ENCODE results near the gene COL5A1.
"Not testable (repeated sequence)": the region's sequence is repeated elsewhere in the genome, so short reads cannot be mapped to it uniquely, and the experiment has no call there.

The COL5A1 gene

GRCh38 chr9:134690946-134691694, 49.5 kb downstream of the COL5A1 start:
- no peak for DNase-seq (ENCODE audit: low read depth in 3 of 3)

GRCh38 chr9:134691695-134692572, 50.3 kb downstream of the COL5A1 start:
- no peak for DNase-seq (ENCODE audit: low read depth in 3 of 3)

GRCh38 chr9:134692573-134692860, 50.9 kb downstream of the COL5A1 start:
- DNase-seq (ENCODE audit: low read depth in 3 of 3) = no peak

GRCh38 chr9:134693011-134693410, 51.4 kb downstream of the COL5A1 start:
- no peak for DNase-seq (ENCODE audit: low read depth in 3 of 3)

GRCh38 chr9:134693641-134694367, 52.2 kb downstream of the COL5A1 start:
- DNase-seq (ENCODE audit: low read depth in 3 of 3) = no peak

GRCh38 chr9:134694368-134694665, 52.7 kb downstream of the COL5A1 start:
- no peak for DNase-seq (ENCODE audit: low read depth in 3 of 3)

- DNase-seq (ENCODE audit: low read depth in 3 of 3) = no peak
These were observed 53.1 kb downstream of the COL5A1 start for GRCh38 chr9:134694714-134695113.

GRCh38 chr9:134695144-134695543, 53.5 kb downstream of the COL5A1 start:
- DNase-seq (ENCODE audit: low read depth in 3 of 3) = no peak

- DNase-seq (ENCODE audit: low read depth in 3 of 3) = no peak
These were observed 54.8 kb downstream of the COL5A1 start for GRCh38 chr9:134696433-134696832.

- DNase-seq (ENCODE audit: low read depth in 3 of 3) = no peak
These were observed 56.5 kb downstream of the COL5A1 start for GRCh38 chr9:134698111-134698510.

- peak in 1 of 3 experiments; percentile 17 for DNase-seq (ENCODE audit: low read depth in 3 of 3)
These were observed 57.2 kb downstream of the COL5A1 start for GRCh38 chr9:134698587-134699342.

- DNase-seq (ENCODE audit: low read depth in 3 of 3) = no peak
These were observed 57.7 kb downstream of the COL5A1 start for GRCh38 chr9:134699343-134699740.

- no peak for DNase-seq (ENCODE audit: low read depth in 3 of 3)
These were observed 59.2 kb downstream of the COL5A1 start for GRCh38 chr9:134700636-134701350.

- DNase-seq (ENCODE audit: low read depth in 3 of 3) = no peak
These were observed 60.1 kb downstream of the COL5A1 start for GRCh38 chr9:134701581-134702259.

- DNase-seq (ENCODE audit: low read depth in 3 of 3) = no peak
These were observed 60.7 kb downstream of the COL5A1 start for GRCh38 chr9:134702291-134702690.

GRCh38 chr9:134703730-134704114, 62.1 kb downstream of the COL5A1 start:
- DNase-seq (ENCODE audit: low read depth in 3 of 3) = not testable (repeated sequence)

GRCh38 chr9:134704498-134704897, 62.9 kb downstream of the COL5A1 start:
- DNase-seq (ENCODE audit: low read depth in 3 of 3) = no peak

GRCh38 chr9:134705786-134706185, 64.2 kb downstream of the COL5A1 start:
- no peak for DNase-seq (ENCODE audit: low read depth in 3 of 3)

- DNase-seq (ENCODE audit: low read depth in 3 of 3) = no peak
These were observed 64.9 kb downstream of the COL5A1 start for GRCh38 chr9:134706522-134706921.

- no peak for DNase-seq (ENCODE audit: low read depth in 3 of 3)
These were observed 65.6 kb downstream of the COL5A1 start for GRCh38 chr9:134707031-134707680.

All from stimulated activated CD4-positive, alpha-beta T cell treated with anti-CD3 and anti-CD28 coated beads, TNF-alpha, amount 100 ng/mL, for 4 hours (primary cell).